Embryonic facial prominence (tissue), 1 donor: ENCODE measurements around the gene ZNF644.
"Not testable (repeated sequence)": the region's sequence is repeated elsewhere in the genome, so short reads cannot be mapped to it uniquely, and the experiment has no call there.

ENCODE experiments used
- DNase-seq: peaks from one replicate; pipeline ENCODE4 v3.0.0-alpha.2; 2016; ENCODE audit errors: extremely low spot score

ZNF644 gene

DNA sequence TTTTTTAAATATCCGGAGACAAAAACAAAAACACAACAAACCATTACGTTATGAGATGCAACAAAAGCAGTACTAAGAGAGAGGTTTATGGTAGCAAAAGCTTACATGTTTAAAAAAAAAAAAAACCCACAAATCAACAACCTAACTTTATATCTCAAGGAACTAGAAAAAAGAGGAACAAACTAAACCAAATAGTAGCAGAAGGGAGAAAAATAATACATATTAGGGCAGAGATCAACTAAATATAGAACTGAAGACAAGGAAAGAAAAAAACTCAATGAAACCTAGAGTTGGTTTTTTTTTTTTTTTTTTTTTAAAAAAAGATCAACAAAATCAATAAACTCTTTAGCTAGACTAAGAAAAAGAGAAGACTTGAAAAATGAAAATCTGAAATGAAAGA, 34.9 kb downstream of the ZNF644 start:
- DNase-seq: no peak

DNA sequence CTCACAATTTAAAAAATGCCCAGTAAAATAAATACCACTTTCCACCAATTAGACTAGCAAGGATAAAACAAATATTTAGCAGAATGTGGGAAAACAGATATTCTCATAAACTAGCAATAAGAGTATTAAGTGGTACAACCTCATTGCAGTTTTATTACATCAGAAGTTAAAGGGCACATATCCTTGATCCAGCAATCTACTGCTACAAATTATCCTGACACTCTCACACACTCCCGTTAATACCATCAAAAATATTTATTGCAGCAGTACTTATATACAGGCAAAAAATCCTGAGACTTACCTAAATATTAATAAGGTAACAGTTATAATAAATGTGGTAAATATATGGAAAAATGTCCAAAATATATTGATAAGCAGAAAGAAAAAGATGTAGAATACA, 44.3 kb downstream of the ZNF644 start:
- DNase-seq: no peak

DNA sequence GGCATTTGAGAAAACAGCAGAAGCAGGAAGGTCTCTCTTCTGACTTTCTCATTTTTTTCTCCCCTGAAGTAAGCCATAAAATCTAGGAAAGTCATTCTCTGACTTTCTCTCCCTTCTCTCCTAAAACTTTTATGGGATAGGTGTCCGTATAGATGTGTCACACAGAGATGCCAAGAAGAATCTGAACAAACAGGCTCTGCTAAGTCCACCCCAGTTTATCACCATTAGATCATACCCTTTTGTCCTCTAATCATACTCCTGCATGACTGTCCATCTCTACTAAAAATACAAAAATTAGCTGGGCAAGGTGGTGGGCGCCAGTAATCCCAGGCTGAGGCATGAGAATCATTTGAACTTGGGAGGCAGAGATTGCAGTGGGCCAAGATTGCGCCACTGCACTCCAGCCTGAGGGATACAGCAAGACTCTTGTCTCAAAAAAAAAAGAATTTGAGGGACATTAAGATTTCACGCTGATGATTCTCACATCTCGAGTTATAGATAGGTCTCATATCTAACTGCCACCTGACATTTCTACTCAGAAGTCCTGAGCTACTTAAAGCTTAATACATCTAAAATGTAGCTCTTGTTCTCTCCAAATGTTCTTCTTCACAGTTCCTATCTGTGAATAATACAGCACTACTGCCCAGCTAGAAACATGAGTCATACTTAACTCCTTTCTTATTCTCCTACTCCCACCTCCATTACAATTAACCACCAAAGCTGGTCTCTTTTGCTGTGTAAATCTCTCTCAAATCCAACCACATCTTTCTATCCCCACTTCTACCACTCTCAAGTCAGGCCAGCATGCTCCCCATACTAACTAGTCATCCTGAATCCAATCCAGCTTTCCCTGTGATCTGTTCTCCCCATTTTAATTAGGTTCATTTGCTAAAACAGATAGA, 47.7 kb downstream of the ZNF644 start:
- DNase-seq: no peak

DNA sequence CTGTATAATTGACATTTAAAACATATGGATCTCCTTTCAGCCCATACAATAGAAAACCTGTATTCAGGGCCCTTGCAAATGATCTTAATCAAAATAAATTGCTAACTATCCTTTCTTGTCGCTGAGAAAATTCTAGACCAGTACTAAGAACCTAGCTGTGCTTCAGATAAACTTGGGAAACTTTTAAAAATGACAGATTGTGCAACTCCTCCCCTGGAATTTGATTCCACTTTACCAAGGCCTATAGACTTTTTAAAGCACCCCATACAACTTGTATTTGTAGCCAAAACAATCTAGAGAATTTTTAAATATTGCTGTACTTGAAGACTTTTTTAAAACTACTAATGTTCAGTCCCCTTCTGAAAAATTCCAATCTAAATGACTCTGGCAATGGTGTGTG, 51.6 kb downstream of the ZNF644 start:
- DNase-seq: no peak

DNA sequence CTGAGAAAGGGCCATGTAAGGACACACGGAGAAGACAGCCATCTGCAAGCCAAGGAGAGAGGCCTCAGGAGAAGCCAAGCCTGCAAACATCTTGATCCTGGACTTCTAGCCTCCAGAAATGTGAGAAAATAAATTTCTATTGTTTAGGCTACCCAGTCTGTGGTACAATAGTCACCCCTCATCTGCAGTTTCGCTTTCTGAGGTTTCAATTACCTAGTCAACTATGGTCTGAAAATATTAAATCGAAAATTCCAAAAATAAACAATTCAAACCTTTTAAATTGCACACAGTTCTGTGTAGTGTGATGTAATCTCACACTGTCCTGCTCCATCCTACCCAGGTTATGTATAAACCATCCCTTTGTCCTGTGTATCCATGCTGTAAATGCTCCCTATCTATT, 52.6 kb downstream of the ZNF644 start:
- DNase-seq: no peak

DNA sequence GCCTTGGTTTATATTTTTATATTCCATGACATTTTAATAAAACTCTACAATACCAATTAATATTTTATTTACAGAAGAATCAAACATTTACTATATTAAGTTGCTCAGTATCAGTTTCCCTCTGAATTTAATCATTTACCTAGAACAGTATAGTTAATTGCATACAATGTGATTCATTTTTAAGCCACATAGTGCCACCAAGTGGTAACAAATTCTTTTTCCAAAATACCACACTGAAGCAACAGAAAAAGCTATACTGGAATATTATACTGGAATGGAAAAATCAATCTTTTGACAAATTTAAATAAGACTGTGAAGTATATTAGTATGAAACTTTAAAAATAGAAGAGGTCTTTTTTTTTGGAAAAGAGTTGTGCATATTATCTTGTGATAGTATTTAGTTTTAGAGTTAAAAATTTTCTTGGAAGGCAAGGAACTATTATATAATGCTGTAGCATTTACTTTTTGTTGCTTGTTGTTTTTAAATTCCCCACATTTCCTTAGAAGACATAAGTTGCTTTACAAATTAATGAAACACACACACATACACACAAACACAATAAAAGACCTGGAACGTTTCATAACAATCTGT, 57.3 kb downstream of the ZNF644 start:
- no peak for DNase-seq

DNA sequence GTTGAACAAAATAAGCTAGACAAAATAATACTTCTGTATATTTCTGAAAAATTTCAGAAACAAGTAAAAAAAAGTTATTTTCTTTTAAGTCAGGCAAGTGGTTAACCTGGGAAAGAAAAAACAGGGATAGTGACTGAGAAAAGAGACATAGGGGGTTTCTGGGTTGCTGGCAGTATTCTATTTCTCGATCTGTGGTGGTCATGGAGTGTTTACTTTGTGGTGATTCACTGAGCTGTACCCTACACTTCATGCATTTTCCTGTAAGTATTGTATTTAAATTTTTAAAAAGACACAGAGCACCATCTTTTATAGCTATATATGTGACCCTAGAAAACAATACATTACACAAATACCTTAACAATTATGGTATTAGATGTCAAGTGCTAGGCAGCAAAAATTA, 58.2 kb downstream of the ZNF644 start:
- no peak for DNase-seq

DNA sequence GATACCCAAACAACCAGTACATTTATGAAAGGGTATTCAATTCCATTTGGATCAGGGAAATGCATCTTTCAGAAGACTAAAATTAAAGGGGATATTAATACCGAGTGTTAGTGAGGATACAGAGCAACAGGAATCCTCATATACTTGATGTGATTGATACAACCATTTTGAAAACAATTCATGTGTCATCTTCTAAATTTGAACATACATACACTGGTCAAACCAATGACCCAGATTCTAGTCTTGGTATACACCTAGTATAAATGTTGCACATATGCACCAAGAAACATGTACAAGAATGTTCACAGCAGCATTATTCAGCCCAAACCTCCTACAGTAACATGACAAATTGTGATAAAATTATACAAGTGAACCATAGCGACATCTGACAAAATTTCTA, 58.6 kb downstream of the ZNF644 start:
- no peak for DNase-seq

DNA sequence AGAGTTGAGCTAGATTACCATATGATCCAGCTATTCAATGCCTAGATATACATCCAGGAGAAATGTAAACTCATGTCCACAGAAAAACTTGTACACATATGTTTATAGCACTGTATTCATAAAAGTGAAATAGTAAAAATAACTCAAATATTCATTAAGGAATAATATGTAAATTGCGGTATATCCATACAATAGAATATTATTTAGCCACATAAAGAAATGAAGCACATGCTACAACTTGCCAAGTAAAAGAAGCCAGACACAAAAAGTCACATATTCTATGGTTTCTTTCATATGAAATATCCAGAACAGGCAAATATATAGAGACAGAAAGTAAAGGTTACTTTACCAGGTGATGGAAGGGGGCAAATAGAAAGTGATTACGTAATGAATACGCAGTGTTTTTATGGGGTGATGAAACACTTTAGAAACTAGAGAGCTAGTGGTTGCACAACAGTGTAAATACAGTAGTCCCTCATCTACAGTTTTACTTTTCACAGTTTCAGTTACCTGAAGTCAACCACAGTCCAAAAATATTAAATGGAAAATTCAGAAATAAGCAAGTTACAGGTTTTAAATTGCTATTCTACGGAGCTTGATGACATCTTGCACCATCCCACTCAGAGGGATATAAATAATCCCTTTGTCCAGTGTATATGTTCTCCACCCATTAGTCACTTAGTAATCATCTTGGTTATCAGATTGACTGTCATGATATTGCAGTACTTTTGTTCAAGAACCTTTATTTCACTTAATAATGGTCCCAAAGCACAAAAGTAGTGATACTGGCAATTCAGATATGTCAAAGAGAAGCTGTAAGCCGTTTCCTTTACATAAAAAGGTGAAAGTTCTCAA, 62.3 kb downstream of the ZNF644 start:
- DNase-seq: no peak

DNA sequence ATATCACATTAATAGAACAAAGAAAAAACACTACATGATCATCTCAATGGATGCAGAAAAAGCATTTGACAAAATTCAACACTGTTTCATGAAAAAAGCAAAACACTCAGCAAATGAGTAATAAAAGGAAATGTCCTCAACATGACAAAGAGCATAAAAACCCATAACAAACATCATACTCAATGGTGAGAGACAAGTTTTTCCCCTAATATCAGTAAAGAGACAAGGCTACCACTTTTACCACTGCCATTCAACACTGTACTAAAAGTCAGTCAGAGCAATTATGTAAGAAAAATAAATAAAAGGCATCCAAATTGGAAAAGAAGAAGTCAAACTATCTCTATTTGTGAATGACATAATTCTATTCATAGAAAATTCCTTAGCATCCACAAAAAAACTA, 64.3 kb downstream of the ZNF644 start:
- DNase-seq: no peak

DNA sequence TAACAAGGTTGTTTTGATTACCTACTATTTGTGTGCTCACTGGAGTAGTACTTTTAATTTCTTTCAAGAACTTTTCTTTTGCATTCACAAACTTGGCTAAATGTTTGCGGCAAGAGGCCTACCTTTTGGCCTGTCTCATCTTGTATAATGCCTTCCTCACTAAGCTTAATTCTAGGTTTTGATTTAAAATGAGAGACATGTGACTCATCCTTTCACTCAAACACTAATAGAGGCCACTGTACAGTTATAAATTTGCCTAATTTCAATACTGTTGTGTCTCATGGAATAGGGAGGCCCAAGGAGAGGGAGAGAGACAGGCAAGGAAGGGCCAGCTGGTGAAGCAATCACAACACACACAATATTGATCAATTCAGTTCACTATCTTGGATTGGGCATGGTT, 66.1 kb downstream of the ZNF644 start:
- DNase-seq: no peak

DNA sequence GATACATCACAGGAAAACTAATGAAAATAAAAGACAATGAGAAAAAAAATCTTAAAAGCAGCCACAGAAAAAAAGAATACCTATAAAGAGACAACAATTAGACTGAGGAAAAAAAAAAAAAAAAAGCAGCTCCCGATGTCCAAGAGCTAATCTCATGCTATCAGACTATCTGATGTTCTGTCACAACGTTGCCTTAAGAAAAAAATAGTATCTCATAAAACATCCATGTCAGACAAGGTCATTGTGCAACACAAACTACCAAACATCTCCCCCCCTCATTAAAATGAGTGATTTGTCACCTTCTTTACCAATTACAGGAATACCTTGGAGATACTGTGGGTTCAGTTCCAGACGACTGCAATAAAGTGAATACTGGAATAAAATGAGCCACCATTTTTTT, 68.9 kb downstream of the ZNF644 start:
- no peak for DNase-seq

DNA sequence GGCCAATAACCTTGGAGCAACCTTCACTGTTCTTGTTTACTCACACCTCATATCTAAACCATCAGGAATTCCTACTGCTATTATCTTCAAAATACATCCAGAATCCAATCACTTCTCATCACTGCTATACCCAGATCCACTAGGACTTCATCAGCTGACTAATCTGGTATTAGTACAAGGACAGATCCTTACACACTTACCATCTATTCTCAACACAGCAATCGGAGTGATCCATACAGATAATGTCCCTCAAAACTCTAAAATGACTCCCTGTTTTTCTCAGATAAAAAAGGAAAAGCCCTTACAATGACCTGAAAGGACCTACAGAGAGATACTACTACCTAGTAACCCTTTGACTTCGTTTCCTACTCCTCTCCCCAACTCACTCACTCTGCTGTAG, 70.8 kb downstream of the ZNF644 start:
- no peak for DNase-seq

DNA sequence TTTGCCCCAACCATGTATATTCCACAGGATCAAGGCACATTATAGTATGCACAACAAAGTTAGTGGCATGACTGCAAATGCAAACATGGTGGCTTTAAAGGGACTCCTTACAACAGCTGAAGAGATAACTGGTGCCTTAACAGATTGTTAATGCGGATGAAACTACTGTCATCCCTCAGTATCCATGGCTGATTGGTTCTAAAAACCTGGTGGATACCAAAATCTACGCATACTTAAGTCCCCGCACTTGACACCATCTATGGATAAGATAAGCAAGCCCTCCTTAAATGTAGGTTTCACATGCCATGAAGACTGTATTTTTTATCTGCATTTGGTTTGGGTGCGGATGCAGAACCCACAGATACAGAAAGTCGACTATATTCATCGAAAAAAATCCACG, 73.5 kb downstream of the ZNF644 start:
- DNase-seq: no peak

DNA sequence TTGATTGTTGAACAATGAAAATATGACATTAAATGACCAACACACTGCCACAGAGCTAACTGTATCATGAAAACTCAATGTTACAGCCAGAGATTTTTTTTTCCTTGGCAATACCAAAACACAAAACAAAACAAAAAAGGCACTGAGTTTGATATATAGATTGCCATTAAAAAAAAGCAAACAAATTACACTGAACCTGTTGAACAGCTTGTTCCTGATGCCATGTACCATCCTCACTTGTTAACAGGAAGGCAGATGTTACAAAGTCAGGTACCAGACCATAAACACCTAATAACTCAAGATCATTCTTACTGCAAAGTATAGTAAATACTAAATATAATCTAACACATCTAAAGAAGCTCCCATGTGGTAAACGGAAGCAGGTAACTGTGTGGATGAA, 75.2 kb downstream of the ZNF644 start:
- no peak for DNase-seq

DNA sequence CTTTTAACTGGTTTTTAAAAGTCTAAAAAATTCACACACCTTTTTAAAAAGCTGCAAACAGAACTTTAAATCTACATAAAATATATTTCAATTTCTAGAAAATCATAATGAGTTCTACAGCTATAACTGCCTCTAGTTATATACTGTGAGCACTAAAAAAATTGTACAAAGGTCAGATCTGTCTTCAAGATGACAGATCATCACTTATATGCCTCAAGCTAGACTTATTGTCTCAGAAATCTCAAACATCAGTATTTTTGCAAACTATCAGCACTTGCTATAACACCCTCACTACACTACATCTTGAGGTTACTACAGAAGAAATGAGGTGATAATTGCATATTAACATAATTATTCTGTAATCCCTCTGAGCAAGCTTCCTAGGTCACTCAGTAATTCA, 76.5 kb downstream of the ZNF644 start:
- DNase-seq: no peak

DNA sequence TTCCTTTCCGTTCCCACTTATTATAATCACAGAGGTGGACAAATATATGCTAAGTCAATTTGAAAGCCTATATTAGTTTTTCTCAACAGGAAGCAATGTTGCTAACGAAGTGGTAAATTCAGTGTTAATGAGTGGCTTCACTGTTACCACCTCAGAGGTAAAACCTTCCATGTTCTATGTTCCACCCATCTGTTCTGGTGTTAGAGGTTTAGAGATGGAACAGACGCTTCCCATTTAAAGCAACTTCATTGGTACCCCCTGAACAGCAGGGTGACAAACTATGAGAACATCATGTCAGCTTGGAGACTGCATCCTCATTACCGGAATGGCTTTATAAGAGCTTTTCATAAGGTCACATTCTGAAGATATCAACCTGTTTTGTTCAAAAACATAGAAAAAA, 77.9 kb downstream of the ZNF644 start:
- DNase-seq: no peak

DNA sequence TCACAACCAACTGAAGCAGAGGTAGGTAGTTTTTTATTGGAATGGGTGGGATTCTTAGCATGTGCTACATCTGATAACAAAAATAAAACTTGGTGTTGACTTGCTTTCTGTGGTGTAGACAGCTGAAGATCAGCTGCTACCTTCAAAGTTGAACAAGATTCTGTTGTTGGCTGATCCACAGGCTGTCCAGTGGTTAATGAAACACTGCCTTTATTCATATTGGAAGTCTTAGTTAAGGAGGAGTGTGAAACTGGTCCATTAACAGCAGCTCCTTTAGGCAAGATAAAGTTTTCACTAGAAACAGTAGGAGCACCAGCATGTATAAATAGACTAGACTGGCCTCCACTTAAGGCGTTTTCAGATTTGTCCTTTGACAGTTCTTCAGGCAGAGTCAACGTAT, 81.1 kb downstream of the ZNF644 start:
- no peak for DNase-seq

DNA sequence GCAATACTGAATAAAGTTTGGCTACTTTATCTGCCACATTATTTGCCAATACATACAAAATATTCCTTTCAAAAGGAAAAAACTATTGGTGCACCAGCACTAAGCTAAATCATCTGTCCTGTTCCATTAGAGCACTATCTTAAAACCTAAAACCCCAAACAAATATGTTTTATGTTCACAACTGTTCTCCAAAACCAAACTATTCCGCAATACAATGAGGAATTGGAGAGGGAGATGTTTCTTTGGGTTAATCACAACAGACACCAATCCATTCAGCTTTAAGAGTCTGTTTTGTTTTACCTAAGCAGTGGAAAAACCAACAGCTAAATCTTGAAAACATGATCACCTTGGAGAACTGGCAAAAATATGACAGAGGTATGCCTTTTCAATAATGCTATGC, 85.1 kb downstream of the ZNF644 start:
- DNase-seq: no peak

DNA sequence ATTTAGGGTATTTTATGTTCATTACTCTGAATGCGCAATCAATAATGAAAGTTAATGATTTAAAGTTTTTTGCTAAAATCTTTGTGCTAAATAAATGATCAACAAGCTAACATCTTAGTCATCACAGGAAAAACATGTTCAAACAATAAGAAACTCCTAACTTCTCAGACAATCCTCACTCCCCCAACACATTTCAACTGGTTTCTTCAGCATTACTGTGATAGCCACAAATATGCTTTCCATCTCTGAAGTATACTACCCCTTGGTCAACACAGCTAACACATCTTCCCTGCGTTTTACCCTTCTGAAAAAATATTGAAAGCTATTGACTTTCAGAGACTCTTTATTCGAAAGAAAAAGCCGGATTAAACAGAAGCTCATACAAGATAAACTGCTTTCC, 85.8 kb downstream of the ZNF644 start:
- DNase-seq: no peak

DNA sequence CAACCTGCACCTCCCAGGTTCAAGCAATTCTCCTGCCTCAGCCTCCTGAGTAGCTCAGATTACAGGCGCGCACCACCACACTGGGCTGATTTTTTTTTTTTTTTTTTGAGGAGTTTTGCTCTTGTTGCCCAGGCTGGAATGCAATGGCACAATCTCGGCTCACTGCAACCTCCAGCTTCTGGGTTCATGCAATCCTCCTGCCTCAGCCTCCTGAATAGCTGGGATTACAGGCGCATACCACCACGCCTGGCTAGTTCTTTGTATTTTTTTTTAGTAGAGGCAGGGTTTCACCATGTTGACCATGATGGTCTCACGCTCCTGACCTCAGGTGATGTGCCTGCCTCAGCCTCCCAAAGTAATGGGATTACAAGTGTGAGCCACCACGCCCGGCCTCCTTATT, 93.6 kb downstream of the ZNF644 start:
- not testable (repeated sequence) for DNase-seq

DNA sequence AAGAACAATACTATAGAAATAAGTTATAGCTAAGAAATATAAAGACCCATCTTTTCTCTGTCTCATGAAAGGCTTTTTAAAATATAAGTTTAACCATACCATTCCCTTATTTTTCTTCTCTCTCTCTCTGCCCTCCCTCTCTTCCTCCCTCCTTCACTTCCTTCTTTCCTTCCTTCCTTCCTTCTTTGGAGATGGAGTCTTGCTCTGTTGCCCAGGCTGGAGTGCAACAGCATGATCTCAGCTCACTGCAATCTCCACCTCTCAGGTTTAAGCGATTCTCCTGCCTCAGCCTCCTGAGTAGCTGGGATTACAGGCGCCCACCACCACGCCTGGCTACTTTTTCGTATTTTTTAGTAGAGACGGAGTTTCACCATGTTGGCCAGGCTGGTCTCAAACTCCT, 94.2 kb downstream of the ZNF644 start:
- not testable (repeated sequence) for DNase-seq

DNA sequence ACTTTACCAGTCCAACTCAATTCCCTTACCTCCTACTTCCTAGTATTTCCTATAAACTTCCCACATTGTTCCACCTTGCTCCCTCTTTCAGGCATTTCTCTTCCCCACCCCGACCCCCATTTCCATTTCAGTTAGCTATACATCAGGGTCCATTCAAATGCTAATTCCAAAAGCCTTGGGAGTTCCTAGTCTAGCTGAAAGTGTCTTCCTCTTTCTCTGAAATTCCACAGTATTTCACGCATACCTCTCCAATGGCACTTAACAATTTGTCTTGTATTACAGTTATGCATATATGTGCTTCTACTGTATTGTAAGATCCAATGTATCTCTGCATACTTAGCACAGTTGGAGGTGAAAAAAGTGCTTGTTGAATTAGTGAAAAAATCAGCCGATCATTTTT, 94.9 kb downstream of the ZNF644 start:
- no peak for DNase-seq
